Endothelial cell of umbilical vein (primary cell): ENCODE data around the gene TAOK2. TPM values are rescaled to one million over a fixed set of nuclear protein-coding genes. Genes with fewer than 3 reads are reported as not detected.

Experiments used
- BruUV-seq: library from RNA; stranded (reverse); fragments of 400-500 nt; replicated peaks from 2 replicates; lab custom pipeline; 2021; lab: Mats Ljungman, UMichigan
- CTCF ChIA-PET: fragments of 300-600, 350-600 bp; sonication (Branson Sonifier 250); formaldehyde crosslinking; loops from one replicate; lab custom pipeline; 2021; ENCODE audit warnings: antibody characterized with exemption, inconsistent platforms; lab: Charles Lee
- POLR2A ChIA-PET: fragments of 300-600, 350-600 bp; sonication (Branson Sonifier 250); formaldehyde crosslinking; loops from one replicate; lab custom pipeline; 2021; ENCODE audit warnings: antibody characterized with exemption, inconsistent platforms; lab: Charles Lee
- DNase-seq: peaks from one replicate; pipeline ENCODE4 v3.0.0-alpha.2; 2011; ENCODE audit warnings: low read depth, low spot score
- FAIRE-seq: peaks from 2 replicates; lab custom pipeline; 2011; peaks lifted over from hg19 to GRCh38; lab: Jason Lieb, UNC
- H2AFZ ChIP-seq: 2 replicates; pipeline ENCODE4 v1.6.0; 2012; ENCODE audit warnings: low read depth, low read length, control low read depth, inconsistent platforms
- H3K27ac ChIP-seq: 2 replicates; pipeline ENCODE4 v1.5.1; 2011; ENCODE audit warnings: low read depth, mild to moderate bottlenecking, control low read depth, low read length, moderate library complexity; ENCODE audit not compliant: insufficient read depth
- H3K27me3 ChIP-seq, 2 experiments: 2 replicates each; pipeline versions ENCODE4 v1.6.0 to v1.6.1; 2011; ENCODE audit warnings: low read length in 2 of 2, mixed read lengths in 1 of 2; ENCODE audit not compliant: control insufficient read depth in 2 of 2, insufficient read depth in 2 of 2
- H3K36me3 ChIP-seq, 2 experiments: 2 replicates in 1 of 2; 3 replicates in 1 of 2; pipeline ENCODE4 v1.5.1; 2011; ENCODE audit warnings: low read length in 2 of 2, mild to moderate bottlenecking in 1 of 2, moderate library complexity in 1 of 2; ENCODE audit not compliant: control insufficient read depth in 2 of 2, insufficient read depth in 2 of 2; ENCODE audit errors: extremely low read depth in 1 of 2
- H3K4me1 ChIP-seq: 3 replicates; pipeline ENCODE4 v1.5.1; 2011; ENCODE audit warnings: mild to moderate bottlenecking, low read length; ENCODE audit not compliant: control insufficient read depth, insufficient read depth; ENCODE audit errors: extremely low read depth
- H3K4me2 ChIP-seq: 2 replicates; pipeline ENCODE4 v1.6.1; 2011; ENCODE audit warnings: low read length, control low read depth, mixed read lengths; ENCODE audit not compliant: insufficient read depth
- H3K4me3 ChIP-seq, 3 experiments: fragments of 200-600 bp in 1 of 3; sonication (generic), shearing (Covaris generic) in 1 of 3; replicated peaks in 1 of 3; 2 replicates each; pipeline ENCODE4 v1.5.1; 2011 to 2016; ENCODE audit warnings: control low read depth in 3 of 3, low read length in 3 of 3, mild to moderate bottlenecking in 2 of 3, inconsistent platforms in 1 of 3, low read depth in 1 of 3, moderate library complexity in 1 of 3; ENCODE audit not compliant: insufficient read depth in 1 of 3
- H3K79me2 ChIP-seq: 2 replicates; pipeline ENCODE4 v1.6.0; 2012; ENCODE audit warnings: low read length, inconsistent platforms; ENCODE audit not compliant: control insufficient read depth, insufficient read depth
- H3K9ac ChIP-seq: replicated peaks from 2 replicates; pipeline ENCODE3; 2011; ENCODE audit warnings: low read length, control low read depth; ENCODE audit not compliant: insufficient read depth; ENCODE audit errors: extremely low read depth
- H3K9me1 ChIP-seq: replicated peaks from 3 replicates; pipeline ENCODE4 v1.6.0; 2011; ENCODE audit warnings: mild to moderate bottlenecking, low read length; ENCODE audit not compliant: control insufficient read depth, insufficient read depth; ENCODE audit errors: extremely low read depth
- H3K9me3 ChIP-seq: replicated peaks from 2 replicates; pipeline ENCODE4 v1.5.1; 2012; ENCODE audit warnings: low read length, inconsistent platforms; ENCODE audit not compliant: control insufficient read depth, insufficient read depth
- H4K20me1 ChIP-seq: replicated peaks from 2 replicates; pipeline ENCODE3; 2011; ENCODE audit warnings: mild to moderate bottlenecking, low read length; ENCODE audit not compliant: control insufficient read depth, insufficient read depth; ENCODE audit errors: extremely low read depth
- CTCF ChIP-seq, 2 donors: IDR thresholded peaks; 1 replicate in 1 of 2; 2 replicates in 1 of 2; pipeline ENCODE4 v1.5.1; 2011; ENCODE audit warnings: low read length in 2 of 2, mild to moderate bottlenecking in 2 of 2, moderate library complexity in 2 of 2, control low read depth in 1 of 2, inconsistent platforms in 1 of 2, low read depth in 1 of 2; ENCODE audit not compliant: insufficient read depth in 1 of 2; ENCODE audit errors: extremely low read depth in 1 of 2
- EZH2 ChIP-seq: IDR thresholded peaks from 2 replicates; pipeline ENCODE4 v1.6.1; 2012; ENCODE audit warnings: borderline replicate concordance, low read depth, mild to moderate bottlenecking, moderate library complexity, low read length, inconsistent platforms; ENCODE audit not compliant: severe bottlenecking
- FOS ChIP-seq: IDR thresholded peaks from 2 replicates; pipeline ENCODE4 v1.6.1; 2011; ENCODE audit warnings: mild to moderate bottlenecking, low read length, moderate library complexity, borderline replicate concordance; ENCODE audit not compliant: insufficient read depth
- GATA2 ChIP-seq: IDR thresholded peaks from 2 replicates; pipeline ENCODE4 v1.7.0; 2011; ENCODE audit warnings: low read depth, mild to moderate bottlenecking, moderate library complexity, mixed read lengths, low read length; ENCODE audit not compliant: insufficient read length, insufficient read depth
- JUN ChIP-seq: IDR thresholded peaks from 2 replicates; pipeline ENCODE4 v1.6.1; 2011; ENCODE audit warnings: borderline replicate concordance, low read depth; ENCODE audit not compliant: insufficient read length, insufficient read depth
- MAX ChIP-seq: IDR thresholded peaks from 2 replicates; pipeline ENCODE4 v1.6.1; 2011; ENCODE audit not compliant: insufficient read depth, insufficient read length
- MYC ChIP-seq: IDR thresholded peaks from one replicate; pipeline ENCODE4 v1.6.1; 2011; ENCODE audit warnings: mild to moderate bottlenecking, low read depth, low read length
- POLR2A ChIP-seq: IDR thresholded peaks from 2 replicates; pipeline ENCODE4 v1.6.1; 2012; ENCODE audit warnings: low read depth, mild to moderate bottlenecking, control low read depth, low read length
- POLR2AphosphoS5 ChIP-seq: IDR thresholded peaks from 2 replicates; pipeline ENCODE4 v1.6.1; 2012; ENCODE audit warnings: low read depth, mild to moderate bottlenecking, control low read depth, low read length, moderate library complexity; ENCODE audit not compliant: insufficient read depth
- dilution Hi-C: fragments of 300-500 bp; cut with MboI; formaldehyde crosslinking; loops from one replicate; pipeline ENCODE4 v1.15.0; 2019; ENCODE audit warnings: low sequenced_read_pairs; ENCODE audit not compliant: extremely low pct_ligation_motif_present
- intact Hi-C: fragments of 100-400 bp; cut with micrococcal nuclease; formaldehyde crosslinking; loops from one replicate; pipeline ENCODE4 v1.10.0; 2022
- polyA plus RNA-seq, 4 experiments: library from polyadenylated mRNA; depleted of rRNA in 3 of 4; stranded (reverse) in 3 of 4; unstranded in 1 of 4; fragments of >200 nt; gene quantifications; 2 replicates each; pipeline versions ENCODE4 v1.2.1 to v1.2.3, GENCODE V29; 2011 to 2012; ENCODE audit warnings: missing spikeins in 1 of 4
- total RNA-seq: library from RNA; stranded (reverse); gene quantifications from 2 replicates; pipeline ENCODE4 v1.2.3, GENCODE V29; 2021

Gene TAOK2
- total and polyA plus RNA-seq, 2 donors (not counting 3 experiments of a cell fraction or from before 2014, with no cell fraction given) = 52.8 to 114 TPM

- H3K4me3 ChIP-seq = no peak overlapping the region
- ChIA-PET POLR2A (no interaction called here), CTCF (no interaction called here)
- no peak overlapping the region for H2AFZ ChIP-seq
- no peak overlapping the region for H3K27ac ChIP-seq
- TF ChIP-seq GATA2 (no peak), MYC (no peak), POLR2AphosphoS5 (no peak), EZH2 (no peak), POLR2A (no peak), JUN (no peak), CTCF (IDR thresholded peaks at IDR 0.05; ENCODE audit: extremely low read depth in 1 of 2, insufficient read depth in 1 of 2, low read depth in 1 of 2, low read length in 2 of 2) (no peak), MAX (no peak), FOS (no peak)
- BruUV-seq = no TSS peak
- H3K9me3 ChIP-seq = no peaks in the 10 kb centered on the region
- FAIRE-seq (no peak), DNase-seq (no peak)
- no peaks in the 10 kb centered on the region for H3K27me3 ChIP-seq
- peaks cover 5 to 10% of the 10 kb centered on the region in 2 experiments for H3K36me3 ChIP-seq
- H3K4me1 ChIP-seq = peaks cover 15% of the 10 kb centered on the region
- dilution Hi-C loops = no loop called here
- H3K4me2 ChIP-seq = no peak overlapping the region
- no peaks in the 10 kb centered on the region for H4K20me1 ChIP-seq
- peaks cover 26% of the 10 kb centered on the region for H3K79me2 ChIP-seq
- intact Hi-C loops = loop anchor here (5.0 kb wide), 2 partner anchors 149 to 164 kb away; partner anchors contain the start of genes MAZ and MVP
- no peaks in the 10 kb centered on the region for H3K9me1 ChIP-seq
- no peak overlapping the region for H3K9ac ChIP-seq
These were observed 2.4 kb upstream of the TAOK2 start for GRCh38 chr16:29971304-29971703.
